ENCODE data around the gene RNF41. TPM values are rescaled to one million over a fixed set of nuclear protein-coding genes. Genes with fewer than 3 reads are reported as not detected.

RNF41 gene
- total RNA-seq, 1 donor from 2014 or later: 25.1 TPM

DNA sequence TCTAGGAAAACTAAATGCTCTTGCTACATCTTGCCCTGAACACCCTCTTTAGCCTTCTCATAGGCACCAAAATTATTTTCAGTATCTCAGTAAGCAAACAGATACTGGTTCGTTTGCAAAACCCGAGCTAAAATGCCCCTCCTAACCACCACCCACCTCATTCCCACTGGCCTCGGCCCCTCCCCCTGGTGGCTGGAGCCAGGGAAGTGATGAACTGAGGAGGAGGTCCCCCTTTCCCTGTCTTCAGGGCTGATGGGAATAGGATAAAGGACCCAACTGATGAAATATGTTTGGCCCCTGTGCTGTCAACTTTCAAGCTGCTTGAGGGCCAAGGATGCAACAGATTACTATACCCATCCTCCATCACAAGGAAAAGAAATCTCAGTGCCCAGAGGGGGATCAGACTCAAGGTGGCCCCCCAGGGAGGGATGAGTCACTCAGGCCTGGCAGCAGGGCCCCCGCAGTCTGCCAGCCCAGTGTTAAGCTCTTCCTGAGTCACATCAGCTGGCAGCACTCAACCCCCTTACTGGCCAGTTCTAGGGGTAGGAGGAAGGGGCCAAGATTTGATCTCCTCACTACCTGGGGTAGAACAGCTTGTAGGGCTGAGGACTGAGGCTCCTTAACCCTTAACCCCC is 34.7 kb upstream of the RNF41 start:
- TF ChIP-seq, protein P1, sequence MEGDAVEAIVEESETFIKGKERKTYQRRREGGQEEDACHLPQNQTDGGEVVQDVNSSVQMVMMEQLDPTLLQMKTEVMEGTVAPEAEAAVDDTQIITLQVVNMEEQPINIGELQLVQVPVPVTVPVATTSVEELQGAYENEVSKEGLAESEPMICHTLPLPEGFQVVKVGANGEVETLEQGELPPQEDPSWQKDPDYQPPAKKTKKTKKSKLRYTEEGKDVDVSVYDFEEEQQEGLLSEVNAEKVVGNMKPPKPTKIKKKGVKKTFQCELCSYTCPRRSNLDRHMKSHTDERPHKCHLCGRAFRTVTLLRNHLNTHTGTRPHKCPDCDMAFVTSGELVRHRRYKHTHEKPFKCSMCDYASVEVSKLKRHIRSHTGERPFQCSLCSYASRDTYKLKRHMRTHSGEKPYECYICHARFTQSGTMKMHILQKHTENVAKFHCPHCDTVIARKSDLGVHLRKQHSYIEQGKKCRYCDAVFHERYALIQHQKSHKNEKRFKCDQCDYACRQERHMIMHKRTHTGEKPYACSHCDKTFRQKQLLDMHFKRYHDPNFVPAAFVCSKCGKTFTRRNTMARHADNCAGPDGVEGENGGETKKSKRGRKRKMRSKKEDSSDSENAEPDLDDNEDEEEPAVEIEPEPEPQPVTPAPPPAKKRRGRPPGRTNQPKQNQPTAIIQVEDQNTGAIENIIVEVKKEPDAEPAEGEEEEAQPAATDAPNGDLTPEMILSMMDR (conservative IDR thresholded peaks at IDR 0.05; ENCODE audit: low read depth, low read length): peak; percentile 26
- no peak for DNase-seq (ENCODE audit: low read depth)
- H3K4me3 ChIP-seq (ENCODE audit: low read depth, low read length): peak overlapping the region; percentile 97

DNA sequence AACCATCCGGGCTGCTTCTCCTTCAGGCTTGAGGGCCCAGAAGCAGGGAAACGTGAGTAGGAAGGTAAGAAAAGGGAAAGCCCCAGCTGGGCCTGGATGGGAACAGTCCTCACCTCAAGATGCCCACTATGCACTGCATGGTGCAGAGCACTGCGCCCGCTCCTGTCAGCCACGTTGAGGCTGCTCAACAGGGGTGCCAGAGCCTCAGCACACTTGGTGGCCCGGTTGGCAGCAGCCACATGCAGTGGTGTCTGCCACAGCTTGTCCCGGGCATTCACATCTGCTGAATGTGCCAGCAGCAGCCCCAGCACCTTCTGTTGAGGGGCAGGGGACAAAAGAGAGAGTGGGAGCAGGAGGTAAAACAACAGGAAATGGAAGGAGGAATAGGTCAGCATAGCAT is 33.9 kb upstream of the RNF41 start:
- TF ChIP-seq, protein P1 (conservative IDR thresholded peaks at IDR 0.05; ENCODE audit: low read depth, low read length): no peak
- H3K4me3 ChIP-seq (ENCODE audit: low read depth, low read length): no peak overlapping the region
- DNase-seq (ENCODE audit: low read depth): no peak

DNA sequence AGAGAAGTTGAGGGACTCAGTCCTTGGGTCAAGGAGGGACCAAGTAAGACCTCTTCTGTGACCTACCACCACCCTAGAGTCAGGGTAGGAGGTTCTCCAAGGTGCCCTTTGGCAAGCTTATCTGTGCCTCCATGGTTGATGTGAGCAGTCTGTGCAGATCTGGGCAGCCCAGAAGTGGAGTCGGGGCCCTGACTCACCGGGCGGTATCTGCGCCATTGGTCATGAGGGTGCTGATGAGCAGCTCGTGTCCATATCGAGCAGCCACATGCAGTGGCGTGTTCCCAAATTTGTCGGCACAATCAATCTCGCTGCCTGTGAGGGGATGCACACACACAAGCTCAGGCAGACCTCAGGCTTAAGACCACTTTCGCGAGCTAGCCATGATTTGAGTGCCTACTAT is 31.4 kb upstream of the RNF41 start:
- TF ChIP-seq, protein P1 (conservative IDR thresholded peaks at IDR 0.05; ENCODE audit: low read depth, low read length): no peak
- DNase-seq (ENCODE audit: low read depth): no peak
- no peak overlapping the region for H3K4me3 ChIP-seq (ENCODE audit: low read depth, low read length)

DNA sequence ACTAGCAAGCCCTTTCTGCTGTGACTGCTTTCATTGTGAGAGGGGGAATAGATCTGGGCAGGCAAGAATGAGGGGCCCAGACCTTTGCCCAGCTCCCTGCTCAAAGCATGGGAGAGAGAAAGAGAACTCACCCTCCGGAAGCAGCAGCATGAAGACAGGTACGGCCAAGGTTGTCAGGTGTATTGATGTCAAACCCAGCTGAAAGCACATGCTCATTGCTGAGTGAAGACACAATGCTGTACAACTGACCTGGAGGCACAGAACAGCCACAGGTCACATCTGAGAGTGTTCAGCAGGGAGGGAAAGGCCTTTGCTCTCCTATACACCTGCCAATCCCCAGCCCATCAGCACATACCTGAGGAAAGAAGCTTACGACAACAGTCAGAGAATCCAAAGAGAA is 30.9 kb upstream of the RNF41 start:
- H3K4me3 ChIP-seq (ENCODE audit: low read depth, low read length): no peak overlapping the region
- TF ChIP-seq, protein P1 (conservative IDR thresholded peaks at IDR 0.05; ENCODE audit: low read depth, low read length): no peak
- no peak for DNase-seq (ENCODE audit: low read depth)

DNA sequence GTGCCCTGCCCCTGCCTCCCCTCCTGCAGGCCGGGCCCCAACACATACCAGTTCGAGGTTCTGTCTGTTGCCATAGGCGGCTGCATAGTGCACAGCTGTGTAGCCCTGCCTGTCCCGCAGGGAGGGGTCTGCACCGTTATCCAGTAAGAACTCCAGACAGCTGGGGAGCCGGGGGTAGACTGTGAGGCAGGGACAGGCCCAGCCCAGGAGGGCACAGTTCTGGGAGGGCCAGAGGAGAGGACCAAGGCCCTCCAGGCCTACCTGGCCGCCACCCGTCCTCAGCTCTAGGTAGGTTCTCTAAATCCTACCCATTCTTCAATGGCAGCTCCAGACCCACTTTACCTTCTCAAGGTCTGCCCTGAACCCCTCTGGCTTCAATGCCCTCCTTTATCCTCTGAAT is 27.0 kb upstream of the RNF41 start:
- no peak for DNase-seq (ENCODE audit: low read depth)
- TF ChIP-seq, protein P1 (conservative IDR thresholded peaks at IDR 0.05; ENCODE audit: low read depth, low read length): no peak
- H3K4me3 ChIP-seq (ENCODE audit: low read depth, low read length): no peak overlapping the region

DNA sequence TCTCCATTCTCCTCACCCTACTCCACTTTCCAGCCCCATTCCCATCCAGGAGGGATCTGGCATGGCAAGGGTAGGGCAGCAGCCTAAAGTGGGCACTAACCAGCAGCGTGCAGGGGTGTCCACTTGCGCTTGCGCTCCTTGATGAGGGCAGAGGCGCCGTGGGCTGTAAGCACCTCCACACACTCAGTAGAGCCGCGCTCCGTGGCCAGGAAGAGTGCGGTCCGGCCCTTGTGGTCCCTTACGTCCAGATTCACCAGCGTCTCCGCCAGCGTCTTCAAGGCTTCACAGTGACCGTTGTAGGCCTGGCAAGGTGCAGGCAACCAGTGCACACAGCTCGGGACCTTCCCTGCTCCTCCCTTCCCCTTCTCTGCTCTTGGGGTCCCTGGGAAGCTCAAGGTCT is 26.2 kb upstream of the RNF41 start:
- no peak for DNase-seq (ENCODE audit: low read depth)
- TF ChIP-seq, protein P1 (conservative IDR thresholded peaks at IDR 0.05; ENCODE audit: low read depth, low read length): no peak
- H3K4me3 ChIP-seq (ENCODE audit: low read depth, low read length): no peak overlapping the region

DNA sequence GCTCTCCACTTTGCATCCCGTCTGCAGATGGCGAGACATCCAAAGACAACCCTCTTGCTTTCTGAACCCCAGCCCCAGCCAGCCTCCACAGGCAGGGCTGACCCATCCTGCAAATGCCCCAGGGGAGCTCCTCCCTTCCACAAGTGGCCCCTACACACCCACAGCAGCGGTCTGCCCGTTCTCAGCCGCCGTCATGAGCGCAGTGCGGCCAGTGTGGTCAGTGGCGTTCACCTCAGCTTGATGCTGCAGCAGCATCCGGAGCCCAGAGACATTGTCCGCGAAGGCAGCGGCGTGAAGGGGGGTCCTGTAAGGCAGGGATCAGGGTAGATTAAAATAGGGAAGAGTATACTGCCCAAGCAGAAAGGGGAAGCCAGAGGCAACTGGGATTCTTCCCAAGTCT is 22.8 kb upstream of the RNF41 start:
- no peak for DNase-seq (ENCODE audit: low read depth)
- no peak overlapping the region for H3K4me3 ChIP-seq (ENCODE audit: low read depth, low read length)
- TF ChIP-seq, protein P1 (conservative IDR thresholded peaks at IDR 0.05; ENCODE audit: low read depth, low read length): no peak
